ENCODE results near the gene ZCCHC3.

ZCCHC3 gene

DNA sequence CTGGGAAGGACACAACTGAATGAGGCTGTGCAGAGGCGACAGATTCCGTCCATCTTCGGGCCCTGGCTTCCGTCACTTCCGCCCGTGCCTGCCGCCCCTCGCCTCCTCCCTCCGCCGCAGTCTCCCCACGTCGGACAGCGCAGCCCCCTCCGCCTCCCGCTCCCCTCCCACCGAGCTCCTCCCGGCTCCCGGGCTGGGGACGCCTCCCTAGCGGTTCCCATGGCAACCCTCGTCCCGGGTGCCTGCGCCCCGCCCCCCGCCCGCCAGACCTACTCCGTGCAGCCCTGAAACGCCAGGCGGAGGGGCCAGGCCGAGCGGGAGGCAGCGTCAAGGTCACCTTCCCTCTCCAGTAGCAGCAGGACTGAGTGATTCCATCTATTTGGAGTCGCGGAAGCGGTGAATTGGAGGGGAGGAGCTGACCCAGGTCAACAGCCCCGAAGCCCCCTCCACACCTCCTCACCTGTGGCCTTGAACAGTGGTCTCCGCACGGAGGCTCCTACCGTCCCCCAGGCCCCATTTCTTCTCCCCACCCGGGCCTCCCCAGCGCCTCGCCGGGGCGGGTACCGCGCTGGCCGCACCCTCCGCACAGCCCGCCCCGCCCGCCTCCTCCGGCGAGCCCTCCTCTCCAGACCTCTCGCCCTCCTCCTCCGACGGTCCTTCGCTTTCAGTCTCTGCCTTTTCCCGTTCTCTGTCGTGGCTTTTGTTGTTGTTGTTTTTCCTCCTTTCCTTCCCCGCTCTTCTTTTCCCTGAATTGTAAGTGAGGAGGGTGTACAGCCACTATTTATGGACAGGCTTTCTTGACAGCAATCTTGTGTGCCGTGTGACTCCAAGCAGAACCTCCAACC is 50.5 kb downstream of the ZCCHC3 start:
- peak overlapping the region; percentile 46 for H3K4me3 ChIP-seq (ENCODE audit: severe bottlenecking)
- ATAC-seq (ENCODE audit: low read depth) (peak; percentile 82), DNase-seq (ENCODE audit: low spot score) (peak; percentile 95)
- H3K27me3 ChIP-seq (ENCODE audit: insufficient read depth, poor library complexity, severe bottlenecking) = no peaks in the 10 kb centered on the region
- H3K27ac ChIP-seq (ENCODE audit: poor library complexity, severe bottlenecking) = peak overlapping the region; percentile 76
- peaks cover 8% of the 10 kb centered on the region; the same call in 1 of the 2 replicates for H3K36me3 ChIP-seq (ENCODE audit: low read depth)
- H3K4me1 ChIP-seq (ENCODE audit: insufficient read depth, poor library complexity, severe bottlenecking) = no peaks in the 10 kb centered on the region
- peaks cover under 1% of the 10 kb centered on the region for H3K9me3 ChIP-seq (ENCODE audit: severe bottlenecking)
- TF ChIP-seq, protein P1, sequence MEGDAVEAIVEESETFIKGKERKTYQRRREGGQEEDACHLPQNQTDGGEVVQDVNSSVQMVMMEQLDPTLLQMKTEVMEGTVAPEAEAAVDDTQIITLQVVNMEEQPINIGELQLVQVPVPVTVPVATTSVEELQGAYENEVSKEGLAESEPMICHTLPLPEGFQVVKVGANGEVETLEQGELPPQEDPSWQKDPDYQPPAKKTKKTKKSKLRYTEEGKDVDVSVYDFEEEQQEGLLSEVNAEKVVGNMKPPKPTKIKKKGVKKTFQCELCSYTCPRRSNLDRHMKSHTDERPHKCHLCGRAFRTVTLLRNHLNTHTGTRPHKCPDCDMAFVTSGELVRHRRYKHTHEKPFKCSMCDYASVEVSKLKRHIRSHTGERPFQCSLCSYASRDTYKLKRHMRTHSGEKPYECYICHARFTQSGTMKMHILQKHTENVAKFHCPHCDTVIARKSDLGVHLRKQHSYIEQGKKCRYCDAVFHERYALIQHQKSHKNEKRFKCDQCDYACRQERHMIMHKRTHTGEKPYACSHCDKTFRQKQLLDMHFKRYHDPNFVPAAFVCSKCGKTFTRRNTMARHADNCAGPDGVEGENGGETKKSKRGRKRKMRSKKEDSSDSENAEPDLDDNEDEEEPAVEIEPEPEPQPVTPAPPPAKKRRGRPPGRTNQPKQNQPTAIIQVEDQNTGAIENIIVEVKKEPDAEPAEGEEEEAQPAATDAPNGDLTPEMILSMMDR (IDR thresholded peaks at IDR 0.05; ENCODE audit: poor library complexity, severe bottlenecking) = no peak

DNA sequence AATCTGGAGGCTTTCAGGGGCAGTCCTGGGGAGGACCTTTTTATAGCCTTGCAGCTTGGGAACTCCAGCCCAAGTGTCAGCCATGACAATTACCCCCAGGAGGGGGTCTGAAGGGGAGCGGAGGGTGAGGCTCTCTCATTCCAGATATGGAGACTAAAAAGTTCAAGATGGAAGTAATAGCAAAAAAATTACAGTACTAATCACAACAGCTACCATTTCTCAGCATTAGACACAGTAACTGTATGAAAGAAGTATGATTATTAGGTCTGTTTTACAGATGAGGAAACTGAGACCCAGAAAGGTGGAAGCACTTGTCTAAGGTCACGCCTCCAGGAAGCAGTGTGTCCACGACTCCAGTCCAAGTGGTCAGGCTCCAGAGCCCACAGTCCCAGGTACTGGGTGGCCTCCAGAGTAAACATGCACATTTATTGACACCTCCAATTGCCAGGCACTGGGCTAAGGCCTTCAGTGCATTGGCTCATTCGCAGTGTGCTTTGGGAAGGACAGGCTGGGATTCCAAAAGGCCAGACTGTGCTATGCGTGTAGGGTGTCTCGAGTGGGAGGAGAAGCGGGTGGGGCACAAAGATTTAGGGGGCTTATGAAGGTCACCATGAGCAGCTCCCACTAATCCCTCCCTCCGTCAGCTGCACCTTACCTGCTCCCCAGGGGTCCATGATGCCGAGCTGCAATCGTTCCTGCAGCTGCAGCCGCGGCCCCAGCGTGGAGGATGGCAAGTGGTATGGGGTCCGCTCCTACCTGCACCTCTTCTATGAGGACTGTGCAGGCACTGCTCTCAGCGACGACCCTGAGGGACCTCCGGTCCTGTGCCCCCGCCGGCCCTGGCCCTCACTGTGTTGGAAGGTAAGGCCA is 51.8 kb downstream of the ZCCHC3 start:
- no peaks in the 10 kb centered on the region for H3K27me3 ChIP-seq (ENCODE audit: insufficient read depth, poor library complexity, severe bottlenecking)
- no peaks in the 10 kb centered on the region for H3K9me3 ChIP-seq (ENCODE audit: severe bottlenecking)
- TF ChIP-seq, protein P1 (IDR thresholded peaks at IDR 0.05; ENCODE audit: poor library complexity, severe bottlenecking) = no peak
- ATAC-seq (ENCODE audit: low read depth) = no peak
- peaks cover 8% of the 10 kb centered on the region; the same call in 1 of the 2 replicates for H3K36me3 ChIP-seq (ENCODE audit: low read depth)
- peak overlapping the region; percentile 76 for H3K27ac ChIP-seq (ENCODE audit: poor library complexity, severe bottlenecking)
- H3K4me3 ChIP-seq (ENCODE audit: severe bottlenecking) = no peak overlapping the region
- H3K4me1 ChIP-seq (ENCODE audit: insufficient read depth, poor library complexity, severe bottlenecking) = no peaks in the 10 kb centered on the region
- no peak for DNase-seq (ENCODE audit: low spot score)

Measured in RWPE2 (cell line).